Superior temporal gyrus (tissue), 1 donor: ENCODE data around the gene VTN.

Source experiments
- DNase-seq: peaks from one replicate; pipeline ENCODE4 v3.0.0-alpha.2; 2016; ENCODE audit errors: extremely low spot score

VTN gene

DNA sequence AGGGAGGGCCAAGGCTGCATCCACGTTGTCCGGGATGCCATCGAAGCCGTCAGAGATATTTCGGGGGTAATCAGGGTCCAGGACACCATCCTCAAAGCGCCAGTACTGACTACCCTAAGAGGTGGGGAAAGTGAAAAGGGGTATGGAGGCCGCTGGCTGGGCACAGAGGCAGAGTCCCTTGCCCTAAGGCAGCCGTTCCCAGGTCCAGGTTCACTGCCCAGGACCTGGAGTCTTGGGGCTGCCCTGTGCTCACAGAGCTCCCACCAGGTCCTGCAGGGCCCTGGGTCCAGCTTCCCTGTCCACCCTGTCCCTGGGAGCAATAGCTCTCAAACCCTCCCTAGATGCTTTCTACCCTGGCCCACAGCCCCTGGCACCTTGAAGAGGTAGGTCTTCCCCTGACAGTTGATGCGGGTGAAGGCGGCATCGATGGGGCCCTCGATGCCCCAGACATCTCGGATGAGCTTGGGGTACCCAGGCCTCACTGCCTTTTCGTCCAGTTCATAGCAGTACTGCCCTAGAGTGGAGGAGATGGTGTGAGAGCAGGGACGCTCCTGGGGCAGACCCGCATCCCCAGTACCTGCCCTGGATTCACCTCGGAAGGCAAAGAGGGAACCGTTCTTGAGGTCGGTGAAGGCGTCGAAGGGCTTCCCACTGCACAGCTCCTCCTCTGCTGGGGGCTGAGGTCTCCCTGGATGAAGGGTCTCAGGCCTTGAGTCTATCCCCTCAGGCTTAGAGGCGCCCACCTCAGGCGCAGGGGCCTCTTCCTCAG lies 1.0 kb downstream of the VTN start:
- DNase-seq = no peak

DNA sequence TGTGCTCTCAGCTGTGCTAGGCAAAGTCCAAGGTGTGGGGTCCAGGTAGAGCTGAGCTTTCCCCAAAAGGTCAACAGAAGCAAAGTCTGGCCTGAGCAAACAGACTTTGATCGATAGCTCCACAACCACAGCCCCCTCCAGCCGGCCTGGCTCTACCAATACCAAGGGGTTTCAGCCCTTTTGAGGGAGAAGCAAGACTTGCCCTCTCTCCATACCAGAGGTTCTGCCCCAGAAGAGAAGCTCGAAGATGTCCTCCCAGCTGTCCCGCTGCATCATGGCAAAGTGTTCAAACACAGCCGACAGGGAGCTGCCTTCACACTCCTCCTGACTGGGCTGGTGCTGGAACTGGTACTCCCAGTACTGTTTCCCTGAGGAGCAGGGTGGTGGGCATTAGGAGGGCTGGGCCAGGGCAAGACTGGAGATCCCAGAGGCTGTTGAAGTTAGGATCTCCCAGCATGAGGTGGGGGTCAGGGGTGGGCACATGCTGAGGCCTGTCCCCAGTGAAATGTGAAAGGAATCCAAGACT lies 1.7 kb downstream of the VTN start:
- DNase-seq = no peak

DNA sequence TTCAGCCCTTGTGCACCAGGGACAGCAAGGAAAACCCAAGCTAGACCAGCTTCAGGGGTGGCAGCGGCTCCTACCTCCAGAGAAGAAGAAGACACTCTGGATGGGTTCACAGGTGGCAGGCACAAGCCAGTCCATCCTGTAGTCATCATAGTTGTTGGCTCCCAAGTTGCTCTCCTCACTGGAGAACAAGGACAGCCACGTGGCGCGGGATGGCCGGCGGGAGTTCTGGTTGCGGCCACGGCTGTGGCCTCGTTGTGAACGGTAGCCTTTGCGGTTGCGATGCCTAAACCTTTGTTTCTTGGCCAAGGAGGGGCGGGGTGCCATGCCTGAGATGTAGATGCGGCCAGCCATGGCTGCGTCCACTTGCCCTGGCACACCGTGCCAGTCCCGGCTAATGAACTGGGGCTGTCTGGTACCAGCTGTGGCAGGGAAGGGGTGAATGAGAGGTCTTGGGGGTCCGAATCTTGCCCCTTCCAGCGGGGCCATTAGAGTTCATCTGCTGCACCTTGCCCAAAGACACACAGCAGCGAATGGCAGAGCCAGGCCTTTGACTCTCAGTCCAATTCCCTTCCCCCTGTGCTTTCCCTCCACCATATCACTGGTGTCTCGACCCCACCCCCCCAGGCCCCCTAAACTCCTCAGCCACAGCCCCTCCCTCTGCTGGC lies 2.3 kb downstream of the VTN start:
- no peak for DNase-seq

DNA sequence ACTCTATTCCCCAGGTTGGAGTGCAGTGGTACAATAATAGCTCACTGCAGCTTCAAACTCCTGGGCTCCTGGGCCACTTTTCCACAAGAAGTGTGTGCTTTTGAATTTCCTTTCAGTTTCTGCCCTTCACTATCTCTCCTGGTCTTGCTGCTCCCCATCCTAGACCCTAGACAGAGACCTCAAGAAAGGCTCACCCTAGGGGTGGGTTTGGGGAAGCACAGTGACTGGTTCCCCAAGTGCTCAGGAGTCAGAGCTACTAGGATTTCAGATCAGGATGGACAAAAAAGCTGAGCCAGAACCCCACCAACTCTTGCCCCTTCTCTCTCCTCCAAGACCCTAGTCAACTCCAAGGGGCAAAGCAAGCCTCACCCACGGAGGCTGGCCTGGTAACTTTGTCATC lies 3.5 kb downstream of the VTN start:
- no peak for DNase-seq

DNA sequence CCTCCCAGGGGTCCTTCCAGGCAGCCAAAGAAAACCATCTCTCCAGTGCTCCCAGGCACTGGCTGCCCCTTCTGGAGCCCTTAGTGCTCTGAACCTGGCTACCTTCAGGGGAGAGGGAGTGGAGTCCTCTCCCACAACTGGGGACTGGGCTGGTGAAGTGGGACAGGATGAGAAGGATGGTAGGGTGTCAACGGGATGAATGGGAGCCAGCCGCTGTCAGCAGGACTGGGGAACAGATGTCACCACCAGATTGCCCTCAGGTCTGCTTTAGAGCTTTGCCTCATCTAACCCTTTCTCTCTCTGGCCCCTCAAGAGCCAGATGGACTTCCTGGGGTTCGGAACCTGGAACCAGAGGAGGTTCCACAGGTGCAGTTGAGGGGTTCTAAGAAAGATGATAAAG lies 4.6 kb downstream of the VTN start:
- no peak for DNase-seq

DNA sequence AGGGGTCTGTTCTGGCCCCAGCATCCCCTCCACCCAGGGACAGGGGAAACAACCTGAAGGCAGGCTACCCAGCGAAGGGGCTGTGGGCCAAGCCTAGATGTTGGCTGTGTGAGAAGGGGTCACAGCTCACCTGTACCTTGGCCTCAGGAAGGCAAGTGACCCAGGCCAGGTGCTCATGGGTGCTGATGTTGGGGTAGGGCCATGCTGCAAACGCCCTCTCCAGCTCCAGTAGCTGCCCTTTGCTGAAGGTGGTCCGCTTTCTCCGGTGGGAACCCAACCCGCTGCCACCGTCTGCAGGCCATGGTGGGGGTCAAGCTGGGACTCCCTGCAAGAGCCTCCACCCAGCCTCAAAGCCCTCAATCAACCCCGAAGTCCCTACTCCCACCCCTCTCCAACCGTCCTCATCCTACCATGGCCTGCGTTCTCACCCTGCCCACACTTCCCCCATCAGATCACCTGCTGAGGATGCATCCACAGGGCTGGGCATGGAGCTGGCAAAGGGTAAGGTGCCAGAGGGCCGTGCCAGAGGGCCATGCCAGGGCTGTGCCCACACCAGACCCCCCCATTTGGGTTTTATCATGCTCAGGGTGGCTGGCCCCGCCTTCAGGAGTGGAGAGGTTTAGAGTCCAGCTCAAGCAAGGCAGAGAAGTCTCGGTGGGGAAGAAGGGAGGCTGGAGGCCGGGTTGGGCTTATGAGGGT lies 5.3 kb downstream of the VTN start, which contains the start of gene SEBOX:
SEBOX (minus strand) TSS at position 535 of the 699 bp plus-strand sequence; CDS start at position 487, 48 bp downstream.
- DNase-seq = no peak

DNA sequence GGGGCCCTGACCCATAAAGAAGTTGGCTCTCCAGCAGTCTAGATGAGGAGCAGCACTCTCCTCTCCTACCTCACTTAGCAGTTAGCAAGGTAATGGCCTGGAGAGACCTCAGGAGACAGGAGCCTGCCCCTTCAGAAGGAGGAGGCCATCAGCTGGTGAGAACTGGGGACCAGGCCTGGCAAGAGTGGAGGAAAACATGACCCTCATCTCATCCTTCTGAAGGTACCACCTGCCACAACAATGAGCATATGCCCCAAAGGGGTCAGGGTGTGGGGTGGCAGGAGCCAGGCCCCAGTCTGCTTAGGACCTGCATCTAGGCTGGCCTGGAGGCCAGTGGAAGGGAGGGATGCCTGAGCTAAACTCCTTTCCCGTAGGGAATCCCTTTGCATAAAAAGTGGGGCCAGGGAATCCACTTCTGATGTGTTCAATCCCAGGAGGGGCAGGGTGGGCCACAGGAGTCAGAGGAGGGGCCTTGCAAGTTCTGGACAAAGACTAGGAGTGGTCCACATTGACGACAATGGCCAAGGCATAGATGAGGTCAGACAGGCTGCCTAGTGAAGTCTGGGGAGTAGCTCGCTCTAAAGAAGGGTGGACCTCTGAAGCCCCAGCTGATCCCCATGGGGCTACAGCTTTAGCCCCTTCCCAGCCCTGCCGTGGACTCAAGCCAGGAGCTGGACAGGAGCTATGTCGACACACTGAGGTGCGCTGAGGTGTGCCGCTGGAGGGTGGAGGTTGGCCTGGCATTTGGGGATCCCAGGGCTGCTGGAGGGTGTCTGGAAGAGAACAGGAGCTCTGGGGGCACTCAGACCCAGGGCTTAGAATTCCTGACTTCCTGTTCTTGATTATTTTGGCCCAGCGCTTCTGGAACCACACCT lies 6.1 kb downstream of the VTN start:
- DNase-seq = no peak

DNA sequence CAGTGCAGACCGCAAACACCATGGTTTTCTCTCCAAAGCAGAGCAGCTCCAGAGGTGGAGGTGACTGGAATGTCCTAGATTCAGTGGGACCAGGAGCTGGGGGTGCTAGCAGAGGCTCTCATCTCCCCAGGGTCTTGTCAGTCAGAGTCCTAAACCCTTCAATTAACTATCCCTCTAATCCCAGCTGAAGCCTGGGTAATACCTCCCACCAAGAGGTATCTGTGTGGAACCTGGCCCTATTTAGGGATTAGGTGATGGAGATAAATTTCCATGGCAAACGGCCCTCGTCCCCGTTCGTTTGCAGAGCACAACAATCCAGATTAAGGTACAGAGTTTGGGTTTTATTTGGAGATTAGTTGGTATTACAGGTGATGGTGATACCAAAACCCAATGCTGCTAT lies 6.9 kb downstream of the VTN start:
- no peak for DNase-seq

DNA sequence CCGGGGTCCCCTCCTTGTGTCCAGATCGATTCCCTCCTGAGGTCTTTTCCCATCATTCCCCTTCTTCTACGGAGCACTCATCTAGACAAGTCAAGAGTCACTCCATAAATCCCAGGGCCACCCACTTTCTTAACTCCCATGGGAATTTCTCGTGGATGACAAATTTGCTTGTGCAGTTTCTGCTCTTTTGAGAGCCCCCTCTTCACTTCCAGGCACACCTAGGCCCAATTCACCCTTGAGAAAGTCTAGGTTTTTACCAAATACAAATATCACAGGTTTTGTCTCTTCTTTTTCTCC lies 12.3 kb downstream of the VTN start:
- no peak for DNase-seq

DNA sequence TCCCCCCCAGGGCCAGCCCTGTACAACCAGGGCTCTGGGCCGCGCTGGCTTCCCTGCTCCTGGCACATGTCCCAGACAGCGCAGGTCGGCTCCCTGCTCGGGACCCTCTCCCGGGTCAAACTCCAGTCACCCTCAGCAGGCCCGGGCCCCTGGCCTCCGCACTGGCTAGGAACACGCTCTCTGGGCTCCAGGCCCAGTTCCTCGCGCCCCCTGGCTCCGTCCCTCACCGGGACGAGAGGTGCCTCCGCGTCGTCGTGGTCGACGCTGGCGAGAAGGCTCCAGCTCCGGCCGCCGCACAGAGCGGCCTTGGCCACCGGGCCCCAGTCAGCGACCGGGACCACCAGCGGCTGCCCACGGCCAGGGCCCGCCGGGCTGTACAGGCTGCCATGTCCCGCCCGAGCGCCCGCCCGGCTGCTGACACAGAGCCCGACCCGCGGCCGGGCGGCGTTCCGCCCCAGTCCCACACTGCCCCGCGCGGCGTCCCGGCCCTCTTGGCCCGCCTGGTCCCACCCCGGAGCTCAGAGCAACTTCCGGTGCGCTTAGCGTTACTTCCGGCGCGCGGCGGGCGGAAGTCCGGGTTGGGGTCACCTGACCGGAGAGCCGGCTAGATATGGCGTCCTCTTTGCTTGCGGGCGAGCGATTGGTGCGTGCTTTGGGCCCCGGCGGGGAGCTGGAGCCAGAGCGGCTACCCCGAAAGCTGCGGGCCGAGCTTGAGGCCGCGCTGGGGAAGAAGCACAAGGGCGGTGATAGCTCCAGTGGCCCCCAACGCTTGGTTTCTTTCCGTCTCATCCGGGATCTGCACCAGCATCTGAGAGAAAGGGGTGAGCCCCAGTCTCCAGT lies 12.8 kb downstream of the VTN start, which contains the start of gene POLDIP2:
POLDIP2 (minus strand) TSS at position 467 of the 840 bp plus-strand sequence; CDS start at position 388, 79 bp downstream.
- DNase-seq = peak; percentile 96

DNA sequence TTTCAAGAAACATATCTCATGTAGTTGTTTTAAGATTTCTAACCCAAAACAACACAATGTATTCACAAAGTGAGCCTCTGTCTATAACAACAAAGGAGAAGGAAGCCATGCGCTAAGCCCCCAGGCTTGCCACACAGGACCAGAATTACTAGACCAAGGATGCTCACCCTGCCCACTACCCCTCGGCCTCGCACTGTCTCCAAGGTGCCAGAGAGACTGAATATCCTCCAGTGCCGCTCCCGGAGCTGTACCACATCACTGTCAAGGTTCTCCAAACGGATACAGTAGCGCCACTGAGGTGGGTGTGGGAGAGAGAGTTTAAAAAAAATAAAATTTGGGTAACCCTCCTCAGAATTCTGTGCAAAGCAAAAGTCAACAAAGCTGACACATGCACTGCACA lies 19.8 kb downstream of the VTN start:
- DNase-seq = no peak

DNA sequence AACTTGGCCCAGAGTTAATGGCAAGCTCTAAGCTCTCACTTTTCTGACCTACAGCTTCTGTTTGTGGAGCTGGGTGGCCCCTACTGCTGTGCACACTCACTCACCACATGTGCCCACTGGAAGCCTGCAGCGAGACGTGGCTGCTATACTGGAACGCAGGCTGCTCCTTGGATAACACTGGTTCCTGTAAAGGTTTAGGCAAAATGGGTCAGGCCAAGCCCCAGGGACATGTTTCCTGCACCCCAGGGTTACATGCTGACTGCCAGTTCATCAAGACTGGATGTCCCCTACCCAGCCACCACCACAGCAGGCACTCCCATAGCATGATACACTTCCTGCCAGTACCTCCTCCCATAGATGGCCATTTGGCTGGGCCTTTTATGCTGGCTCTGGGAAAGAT lies 21.1 kb downstream of the VTN start:
- no peak for DNase-seq

DNA sequence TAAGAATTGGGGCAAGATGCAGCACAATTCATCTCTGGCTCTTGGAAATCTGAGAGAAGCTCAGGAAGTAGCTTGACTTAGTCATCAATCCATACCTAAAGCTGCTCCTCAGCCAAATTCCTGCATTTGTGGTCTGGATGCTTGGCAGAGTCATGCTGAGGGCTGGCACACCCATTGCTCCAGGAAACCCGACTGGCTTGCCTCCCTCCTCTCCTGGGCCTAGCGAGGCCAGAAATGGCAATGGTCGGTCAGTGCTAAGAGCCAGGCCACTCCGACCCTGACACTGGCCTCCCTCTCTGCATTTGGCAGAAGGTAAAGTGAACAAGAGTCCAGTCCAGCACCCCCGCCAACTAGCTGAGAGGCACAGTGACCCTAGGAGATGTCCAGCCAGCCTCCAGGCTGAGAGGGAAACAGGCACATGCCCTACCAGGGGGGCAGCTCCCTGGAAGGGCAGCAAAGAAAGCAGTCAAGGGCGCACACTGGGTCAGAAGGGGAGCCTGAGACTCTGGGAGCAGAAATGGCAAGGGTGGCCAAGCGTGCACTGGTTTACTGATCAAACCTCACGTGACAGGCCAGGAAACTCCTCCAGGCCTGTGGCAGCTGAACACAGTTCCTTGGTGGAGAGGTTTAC lies 22.7 kb downstream of the VTN start:
- no peak for DNase-seq

DNA sequence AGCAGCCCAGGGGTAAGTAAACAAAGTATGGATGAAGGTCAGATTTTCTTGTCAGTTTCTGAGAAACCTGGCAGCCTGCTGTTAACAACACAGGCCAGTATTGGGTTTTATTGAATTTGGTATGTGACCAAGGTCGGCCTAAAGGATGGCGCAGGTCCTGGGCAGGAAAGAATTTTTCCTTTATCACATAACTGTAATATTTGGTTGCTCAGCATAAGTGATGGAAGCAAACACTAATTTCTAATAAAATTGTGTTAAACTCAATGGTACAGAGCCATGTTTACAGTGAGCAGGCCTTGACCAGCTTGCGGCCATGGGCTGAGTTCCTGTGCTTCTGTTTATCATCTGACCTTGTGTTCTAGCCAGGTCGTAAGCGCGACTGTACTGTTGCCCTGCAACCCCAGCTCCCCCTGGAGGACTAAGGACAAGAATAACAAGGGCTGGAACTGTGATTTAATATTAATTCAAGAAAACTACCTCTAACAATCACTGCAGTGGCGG lies 23.3 kb downstream of the VTN start:
- no peak for DNase-seq

DNA sequence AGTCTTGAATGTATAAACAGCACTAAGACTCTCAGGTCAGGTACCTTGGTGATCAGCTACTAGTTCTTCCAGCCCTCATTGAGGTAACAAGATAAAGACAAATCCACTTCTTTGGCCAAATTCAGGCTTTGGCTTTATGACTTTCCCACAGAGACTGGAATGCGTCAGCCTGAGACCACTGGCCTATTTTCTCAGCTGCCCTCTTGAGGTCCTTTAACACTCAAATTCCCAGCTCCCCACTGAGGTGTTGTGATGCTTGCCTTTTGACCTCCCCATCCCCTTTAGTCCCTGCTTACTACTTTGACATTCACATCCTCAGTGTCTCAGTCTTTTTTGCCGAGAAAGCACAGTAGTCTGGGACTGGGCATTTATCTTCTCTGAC lies 23.9 kb downstream of the VTN start:
- no peak for DNase-seq

DNA sequence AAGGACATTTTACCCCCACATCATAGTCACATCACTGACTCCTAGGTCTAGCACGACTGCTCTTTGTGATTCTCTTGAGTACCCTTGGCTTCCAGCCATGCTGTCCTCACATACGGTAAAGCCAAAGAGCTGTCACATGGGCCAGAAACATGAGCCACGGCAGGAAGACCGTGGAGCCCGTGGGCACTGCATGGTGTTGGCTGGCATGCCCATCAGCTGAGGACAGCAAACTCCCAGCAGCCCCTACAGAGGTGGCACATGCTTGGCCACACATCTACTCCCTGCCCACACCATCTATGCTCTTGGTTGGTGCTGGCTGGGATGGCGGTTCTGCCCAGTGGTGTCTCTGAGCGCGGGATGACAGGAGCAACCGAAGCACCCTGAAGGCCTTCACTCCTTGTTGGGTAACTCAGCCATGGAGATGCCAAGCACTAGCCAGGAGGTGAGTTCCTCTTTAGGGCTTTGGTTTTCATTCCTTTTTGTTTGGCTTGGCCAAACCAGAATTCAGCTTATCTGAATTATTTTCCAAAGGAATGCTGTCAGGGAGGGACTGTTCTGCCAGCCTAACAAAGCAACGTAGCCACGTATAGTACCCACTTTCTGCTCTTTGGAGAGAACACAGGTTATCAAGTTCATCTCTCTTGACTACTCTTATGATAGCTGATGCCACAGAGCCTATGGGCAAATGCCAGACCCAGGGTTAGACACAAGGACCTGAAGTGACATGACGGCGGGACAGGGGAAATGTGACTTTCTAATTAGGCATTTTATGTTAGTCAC lies 24.5 kb downstream of the VTN start:
- no peak for DNase-seq

DNA sequence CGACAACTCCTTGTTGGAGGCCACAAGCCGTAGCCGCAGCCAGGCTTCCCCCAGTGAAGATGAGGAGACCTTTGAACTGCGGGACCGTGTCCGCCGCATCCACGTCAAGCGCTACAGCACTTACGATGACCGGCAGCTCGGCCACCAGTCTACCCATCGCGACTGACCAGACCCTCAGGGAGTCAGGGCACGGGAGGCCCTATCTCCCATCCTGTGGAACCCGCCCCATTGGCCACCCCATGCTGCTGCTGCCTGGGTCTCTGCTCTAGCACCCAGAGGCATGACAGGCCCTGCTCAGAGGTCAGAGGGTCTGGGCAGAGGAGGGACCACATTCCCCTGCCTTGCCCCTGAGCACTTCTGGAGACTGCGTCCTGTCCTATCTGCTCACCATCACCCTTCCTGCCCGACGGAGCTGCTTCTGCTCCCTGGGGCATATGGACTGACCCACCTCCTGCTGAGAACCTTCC lies 25.6 kb downstream of the VTN start:
- DNase-seq = no peak

DNA sequence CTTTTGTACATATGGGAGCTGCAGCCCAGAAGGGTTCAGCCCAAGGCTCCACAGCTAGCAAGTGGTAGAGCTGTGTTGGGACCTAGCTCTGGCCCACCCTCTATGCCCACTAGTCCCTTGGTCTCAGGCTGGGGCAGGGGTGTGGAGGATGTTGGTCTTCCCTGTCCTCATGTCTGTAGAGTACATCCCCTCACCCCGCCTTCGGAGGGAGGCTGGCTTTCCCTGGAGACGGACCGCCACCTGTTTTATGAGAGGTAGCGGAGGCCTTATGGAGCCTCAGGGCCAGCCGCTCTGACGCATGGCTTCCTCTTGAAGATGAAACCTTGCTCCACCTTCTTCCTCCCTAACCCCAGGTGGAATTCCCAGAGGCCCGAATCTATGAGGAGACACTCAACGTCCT lies 26.1 kb downstream of the VTN start:
- no peak for DNase-seq

DNA sequence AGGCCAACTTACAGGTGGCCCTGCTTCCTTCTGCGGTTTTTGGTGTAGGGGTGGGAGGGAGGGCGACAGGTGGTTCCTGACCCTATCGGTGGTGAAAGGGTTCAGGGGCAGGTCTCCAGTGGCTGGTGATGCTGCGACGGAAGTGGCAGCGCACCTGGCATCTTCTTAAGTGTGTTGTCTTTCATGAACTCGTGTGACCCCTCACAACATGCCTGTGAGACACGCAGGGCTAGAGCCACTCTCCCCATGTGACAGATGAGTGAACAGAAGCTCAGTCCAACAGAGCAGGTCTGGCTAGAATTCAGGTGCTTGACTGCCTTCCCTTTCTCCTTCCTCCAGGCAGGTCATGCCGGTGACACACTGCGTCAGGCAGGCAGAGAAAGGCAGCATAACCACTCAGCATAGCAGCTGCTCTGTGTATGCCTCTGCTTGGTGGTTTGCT lies 26.6 kb downstream of the VTN start:
- no peak for DNase-seq
